ENCODE data around the gene CCDC60. TPM values are rescaled to one million over a fixed set of nuclear protein-coding genes. Genes with fewer than 3 reads are reported as not detected.

CCDC60 gene
- total RNA-seq, 4 donors from 2014 or later: not detected

GRCh38 chr12:119363490-119363889 lies 29.0 kb downstream of the CCDC60 start:
- TF ChIP-seq CTCF (IDR thresholded peaks at IDR 0.05; ENCODE audit: low read depth): no peak

- TF ChIP-seq CTCF (IDR thresholded peaks at IDR 0.05; ENCODE audit: low read depth): no peak
These were observed 30.9 kb downstream of the CCDC60 start for GRCh38 chr12:119365451-119365850.

GRCh38 chr12:119366007-119366406 lies 31.5 kb downstream of the CCDC60 start:
- TF ChIP-seq CTCF (IDR thresholded peaks at IDR 0.05; ENCODE audit: low read depth): no peak

- TF ChIP-seq CTCF (IDR thresholded peaks at IDR 0.05; ENCODE audit: low read depth): no peak
These were observed 34.6 kb downstream of the CCDC60 start for GRCh38 chr12:119369161-119369560.

GRCh38 chr12:119369907-119370546 lies 35.5 kb downstream of the CCDC60 start:
- TF ChIP-seq CTCF (IDR thresholded peaks at IDR 0.05; ENCODE audit: low read depth): no peak

- no peak for TF ChIP-seq CTCF (IDR thresholded peaks at IDR 0.05; ENCODE audit: low read depth)
These were observed 38.0 kb downstream of the CCDC60 start for GRCh38 chr12:119372540-119372939.

- TF ChIP-seq CTCF (IDR thresholded peaks at IDR 0.05; ENCODE audit: low read depth): no peak
These were observed 38.5 kb downstream of the CCDC60 start for GRCh38 chr12:119373001-119373400.
